ENCODE results near the gene ZNF784. TPM values are rescaled to one million over a fixed set of nuclear protein-coding genes. Genes with fewer than 3 reads are reported as not detected.
A peak's percentile ranks its signal among the peaks of the same experiment; 100 is the strongest.

ZNF784 gene
- total RNA-seq, 2 experiments from 2014 or later = 3.4 to 4.0 TPM

DNA sequence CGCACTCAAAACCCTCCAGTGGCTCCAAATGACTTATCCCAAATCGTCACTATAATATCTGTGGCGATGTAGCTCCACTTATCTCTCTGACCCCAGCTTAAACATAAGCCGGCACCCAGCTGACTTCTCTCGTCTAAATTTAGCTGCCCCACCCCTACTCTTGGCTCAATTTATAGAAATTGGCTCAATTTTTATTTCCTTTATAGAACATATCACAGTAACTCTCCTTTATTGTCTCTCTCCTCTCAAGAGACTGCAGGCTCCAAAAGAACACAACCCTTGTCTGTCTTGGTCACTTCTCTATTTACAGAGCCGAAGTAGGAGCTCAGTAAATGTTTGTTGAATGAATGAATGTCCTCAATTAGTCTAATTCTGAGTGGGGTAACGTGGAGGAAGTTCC, 805 bp downstream of the ZNF784 start:
- Histone ChIP-seq H2AFZ (ENCODE audit: low read length) (no peak overlapping the region), H3K4me3 (ENCODE audit: low read depth, low read length, poor library complexity, severe bottlenecking) (peak overlapping the region; percentile 58), H3K27ac (ENCODE audit: low read depth, low read length, poor library complexity, severe bottlenecking) (no peak overlapping the region), H3K4me1 (ENCODE audit: insufficient read depth, low read length, poor library complexity, severe bottlenecking) (peaks cover 11% of the 10 kb centered on the region), H3K9me2 (ENCODE audit: insufficient read depth, low read length) (no peaks in the 10 kb centered on the region), H4K20me1 (ENCODE audit: insufficient read depth, low read length) (no peaks in the 10 kb centered on the region), H3K9me3 (ENCODE audit: low read length) (no peaks in the 10 kb centered on the region), H3K4me2 (ENCODE audit: low read length) (peak overlapping the region; percentile 33), H3K36me3 (ENCODE audit: insufficient read depth, low read length) (peaks cover 8% of the 10 kb centered on the region; the same call in 1 of the 2 replicates), H3K79me2 (ENCODE audit: insufficient read depth, low read depth, low read length) (no peaks in the 10 kb centered on the region)
- ChIA-PET CTCF (ENCODE audit: unreplicated experiment) (no interaction called here), POLR2A (no interaction called here)
- BruUV-seq (replicated peaks) = no TSS peak
- DNase-seq (ENCODE audit: low spot score) = no peak
- TF ChIP-seq EZH2phosphoT487 (IDR thresholded peaks at IDR 0.05; ENCODE audit: borderline replicate concordance, low read depth, low read length) = no peak
- TF ChIP-seq, protein P1, sequence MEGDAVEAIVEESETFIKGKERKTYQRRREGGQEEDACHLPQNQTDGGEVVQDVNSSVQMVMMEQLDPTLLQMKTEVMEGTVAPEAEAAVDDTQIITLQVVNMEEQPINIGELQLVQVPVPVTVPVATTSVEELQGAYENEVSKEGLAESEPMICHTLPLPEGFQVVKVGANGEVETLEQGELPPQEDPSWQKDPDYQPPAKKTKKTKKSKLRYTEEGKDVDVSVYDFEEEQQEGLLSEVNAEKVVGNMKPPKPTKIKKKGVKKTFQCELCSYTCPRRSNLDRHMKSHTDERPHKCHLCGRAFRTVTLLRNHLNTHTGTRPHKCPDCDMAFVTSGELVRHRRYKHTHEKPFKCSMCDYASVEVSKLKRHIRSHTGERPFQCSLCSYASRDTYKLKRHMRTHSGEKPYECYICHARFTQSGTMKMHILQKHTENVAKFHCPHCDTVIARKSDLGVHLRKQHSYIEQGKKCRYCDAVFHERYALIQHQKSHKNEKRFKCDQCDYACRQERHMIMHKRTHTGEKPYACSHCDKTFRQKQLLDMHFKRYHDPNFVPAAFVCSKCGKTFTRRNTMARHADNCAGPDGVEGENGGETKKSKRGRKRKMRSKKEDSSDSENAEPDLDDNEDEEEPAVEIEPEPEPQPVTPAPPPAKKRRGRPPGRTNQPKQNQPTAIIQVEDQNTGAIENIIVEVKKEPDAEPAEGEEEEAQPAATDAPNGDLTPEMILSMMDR (conservative IDR thresholded peaks at IDR 0.05; ENCODE audit: low read length) = no peak
- intact Hi-C loops (cut with micrococcal nuclease; ENCODE audit: unreplicated experiment) = no loop called here

DNA sequence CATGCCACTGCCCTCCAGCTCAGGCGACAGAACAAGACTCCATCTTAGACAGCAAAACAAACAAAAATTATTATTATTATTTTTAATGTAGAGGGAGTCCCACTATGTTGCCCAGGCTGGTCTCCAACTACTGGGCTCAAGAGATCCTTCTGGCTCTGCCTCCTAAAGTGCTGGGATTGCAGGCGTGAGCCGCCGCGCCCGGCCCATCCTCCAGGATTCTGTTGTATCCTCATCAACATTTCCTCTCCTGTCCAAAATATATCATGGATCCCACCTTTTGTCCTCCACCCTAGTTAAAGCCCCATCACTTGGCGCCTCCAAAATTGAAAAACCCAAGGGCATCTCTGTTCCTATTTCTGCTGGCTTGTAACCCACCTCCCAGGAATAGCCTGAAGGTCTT, 1.2 kb downstream of the ZNF784 start:
- ChIA-PET CTCF (ENCODE audit: unreplicated experiment) (no interaction called here), POLR2A (interaction anchor here (0.6 kb wide), 1 partner anchor 111 kb away, joined by 4 read pairs; no protein-coding TSS in a partner anchor)
- no peaks in the 10 kb centered on the region for H4K20me1 ChIP-seq (ENCODE audit: insufficient read depth, low read length)
- no peak overlapping the region for H3K4me3 ChIP-seq (ENCODE audit: low read depth, low read length, poor library complexity, severe bottlenecking)
- no peaks in the 10 kb centered on the region for H3K9me2 ChIP-seq (ENCODE audit: insufficient read depth, low read length)
- BruUV-seq (replicated peaks) = no TSS peak
- H3K4me1 ChIP-seq (ENCODE audit: insufficient read depth, low read length, poor library complexity, severe bottlenecking) = peaks cover 11% of the 10 kb centered on the region
- no peak overlapping the region for H3K27ac ChIP-seq (ENCODE audit: low read depth, low read length, poor library complexity, severe bottlenecking)
- H2AFZ ChIP-seq (ENCODE audit: low read length) = no peak overlapping the region
- intact Hi-C loops (cut with micrococcal nuclease; ENCODE audit: unreplicated experiment) = no loop called here
- H3K4me2 ChIP-seq (ENCODE audit: low read length) = no peak overlapping the region; the same call in 1 of the 2 replicates
- TF ChIP-seq, protein P1 (conservative IDR thresholded peaks at IDR 0.05; ENCODE audit: low read length) = no peak
- TF ChIP-seq EZH2phosphoT487 (IDR thresholded peaks at IDR 0.05; ENCODE audit: borderline replicate concordance, low read depth, low read length) = no peak
- H3K79me2 ChIP-seq (ENCODE audit: insufficient read depth, low read depth, low read length) = no peaks in the 10 kb centered on the region
- no peaks in the 10 kb centered on the region for H3K9me3 ChIP-seq (ENCODE audit: low read length)
- peaks cover 8% of the 10 kb centered on the region; the same call in 1 of the 2 replicates for H3K36me3 ChIP-seq (ENCODE audit: insufficient read depth, low read length)
- DNase-seq (ENCODE audit: low spot score) = no peak

DNA sequence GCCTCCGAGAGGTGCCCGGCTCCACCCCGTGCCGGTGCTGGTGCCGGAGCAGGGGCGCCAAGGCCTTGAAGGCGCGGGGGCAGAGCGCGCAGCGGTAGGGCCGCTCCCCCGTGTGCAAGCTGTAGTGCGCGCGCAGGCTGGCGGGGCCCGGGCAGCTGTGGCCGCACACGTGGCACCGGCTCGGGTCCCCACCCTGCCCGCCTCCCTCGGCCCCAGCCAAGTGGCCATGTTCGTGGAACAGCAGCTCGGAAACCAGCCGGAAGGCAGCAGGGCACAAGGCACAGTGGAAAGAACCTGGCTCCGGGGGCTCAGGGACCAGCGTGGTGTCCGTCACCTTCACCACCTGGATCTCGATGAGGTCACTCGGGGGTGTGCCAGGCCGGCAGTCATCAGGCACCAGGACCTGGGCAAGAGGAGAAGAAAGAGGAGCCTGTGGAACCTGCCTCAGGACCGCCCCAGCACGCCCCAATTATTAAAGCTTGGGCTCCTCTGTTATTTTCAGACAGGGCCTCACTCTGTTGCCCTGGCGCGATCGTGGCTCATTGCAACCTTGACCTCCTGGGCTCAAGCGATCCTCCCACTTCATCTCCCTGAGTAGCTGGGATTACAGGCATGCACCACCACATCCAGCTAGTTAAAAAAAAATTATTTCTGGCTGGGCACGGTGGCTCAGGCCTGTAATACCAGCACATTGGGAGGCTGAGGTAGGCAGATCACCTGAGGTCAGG, 2.0 kb downstream of the ZNF784 start:
- no peak overlapping the region for H3K4me3 ChIP-seq (ENCODE audit: low read depth, low read length, poor library complexity, severe bottlenecking)
- H3K79me2 ChIP-seq (ENCODE audit: insufficient read depth, low read depth, low read length) = no peaks in the 10 kb centered on the region
- POLR2A ChIA-PET = interaction anchor here (0.6 kb wide), 1 partner anchor 111 kb away, joined by 4 read pairs; no protein-coding TSS in a partner anchor
- H3K36me3 ChIP-seq (ENCODE audit: insufficient read depth, low read length) = peaks cover 15% of the 10 kb centered on the region
- H3K4me1 ChIP-seq (ENCODE audit: insufficient read depth, low read length, poor library complexity, severe bottlenecking) = peaks cover 11% of the 10 kb centered on the region
- H3K27ac ChIP-seq (ENCODE audit: low read depth, low read length, poor library complexity, severe bottlenecking) = no peak overlapping the region
- BruUV-seq (replicated peaks) = no TSS peak
- intact Hi-C loops (cut with micrococcal nuclease; ENCODE audit: unreplicated experiment) = no loop called here
- CTCF ChIA-PET (ENCODE audit: unreplicated experiment) = no interaction called here
- H3K9me3 ChIP-seq (ENCODE audit: low read length) = no peaks in the 10 kb centered on the region
- no peak overlapping the region for H2AFZ ChIP-seq (ENCODE audit: low read length)
- DNase-seq (ENCODE audit: low spot score) = no peak
- no peaks in the 10 kb centered on the region for H4K20me1 ChIP-seq (ENCODE audit: insufficient read depth, low read length)
- TF ChIP-seq, protein P1 (conservative IDR thresholded peaks at IDR 0.05; ENCODE audit: low read length) = no peak
- TF ChIP-seq EZH2phosphoT487 (IDR thresholded peaks at IDR 0.05; ENCODE audit: borderline replicate concordance, low read depth, low read length) = no peak
- no peak overlapping the region for H3K4me2 ChIP-seq (ENCODE audit: low read length)
- H3K9me2 ChIP-seq (ENCODE audit: insufficient read depth, low read length) = no peaks in the 10 kb centered on the region
